Esophagus squamous epithelium (tissue), 5 donors: ENCODE data around the gene TFF3. TPM values are rescaled to one million over a fixed set of nuclear protein-coding genes. Genes with fewer than 3 reads are reported as not detected.

ENCODE experiments used
- DNase-seq: peaks from one replicate; lab custom pipeline; 2025; lab: John Stamatoyannopoulos, UW
- H3K27ac ChIP-seq, 4 donors: fragments of 200-600 bp; sonication (generic); one replicate each; pipeline ENCODE4 v1.5.1; 2016 to 2019; ENCODE audit warnings: mild to moderate bottlenecking in 1 of 4
- H3K27me3 ChIP-seq, 4 donors: fragments of 200-600 bp; sonication (generic); 1 replicate in 3 of 4; 2 replicates in 1 of 4; pipeline versions ENCODE4 v1.5.1 to v1.6.0; 2017 to 2021; ENCODE audit warnings: antibody characterized with exemption in 1 of 4
- H3K36me3 ChIP-seq, 3 donors: fragments of 200-600 bp; sonication (generic); one replicate each; pipeline ENCODE4 v1.5.1; 2016 to 2019
- H3K4me1 ChIP-seq, 3 donors: fragments of 200-600 bp; sonication (generic); one replicate each; pipeline ENCODE4 v1.5.1; 2017 to 2019
- H3K4me3 ChIP-seq, 4 donors: fragments of 200-600 bp; sonication (generic); 1 replicate in 3 of 4; 2 replicates in 1 of 4; pipeline ENCODE4 v1.5.1; 2016 to 2019; ENCODE audit warnings: mild to moderate bottlenecking in 2 of 4, moderate library complexity in 1 of 4
- H3K9me3 ChIP-seq, 3 donors: fragments of 200-600 bp; sonication (generic); one replicate each; pipeline ENCODE4 v1.5.1; 2016 to 2019
- CTCF ChIP-seq, 6 experiments: fragments of 450-650 bp in 4 of 6; fragments of 200-600 bp in 2 of 6; sonication (generic) in 2 of 6; IDR thresholded peaks; one replicate each; pipeline ENCODE4 v1.5.1; 2016 to 2019; ENCODE audit warnings: antibody characterized with exemption in 6 of 6, mild to moderate bottlenecking in 4 of 6, moderate library complexity in 4 of 6
- POLR2A ChIP-seq, 4 donors: fragments of 450-650 bp; IDR thresholded peaks; one replicate each; pipeline ENCODE4 v1.6.1; 2017; ENCODE audit warnings: antibody characterized with exemption in 4 of 4, mild to moderate bottlenecking in 4 of 4, moderate library complexity in 3 of 4
- WGBS, 2 donors: methylation state at CpG; one replicate each; pipeline ENCODE4 v1.1.5; 2018; 5-methylcytosine and 5-hydroxymethylcytosine counted together
- intact Hi-C: fragments of 100-400 bp; cut with DNase I; formaldehyde crosslinking; loops from one replicate; pipeline ENCODE4 v1.15.0; 2022
- total RNA-seq, 4 donors: library from RNA; depleted of rRNA; stranded (reverse); fragments of >200 nt; gene quantifications; one replicate each; pipeline ENCODE4 v1.1.0, GENCODE V29; 2016
- donor health status: DM: yes; HTN: yes; CAD: no.

The TFF3 gene
- total RNA-seq, 4 donors from 2014 or later, result 1.4 to 15.1 (median 7.2) TPM; not detected in 1

- no peak for DNase-seq
- no peaks in the 10 kb centered on the region for H3K9me3 ChIP-seq
- WGBS, 2 donors, result 67 to 77% methylated on average over 6 to 7 of the region's 7 CpGs
- H3K36me3 ChIP-seq, result peaks cover 0 to 1% (median 0%) of the 10 kb centered on the region in 3 donors
- intact Hi-C loops, result no loop called here
- no peak for TF ChIP-seq CTCF (IDR thresholded peaks at IDR 0.05)
- TF ChIP-seq POLR2A (IDR thresholded peaks at IDR 0.05), result no peak
- peaks cover 0 to 15% (median 0%) of the 10 kb centered on the region in 4 donors for H3K27me3 ChIP-seq
- H3K27ac ChIP-seq, result no peak overlapping the region
- H3K4me1 ChIP-seq, result peaks cover 5 to 24% (median 11%) of the 10 kb centered on the region in 3 donors
- no peak overlapping the region for H3K4me3 ChIP-seq
Measured at GRCh38 chr21:42266971-42267556, 48.1 kb downstream of the TFF3 start.

GRCh38 chr21:42265231-42265812 is 49.9 kb downstream of the TFF3 start:
- DNase-seq, result no peak
- TF ChIP-seq CTCF (IDR thresholded peaks at IDR 0.05) (no peak), POLR2A (IDR thresholded peaks at IDR 0.05) (no peak)
- intact Hi-C loops, result no loop called here
- Histone ChIP-seq H3K9me3 (no peaks in the 10 kb centered on the region), H3K27me3 (peaks cover 0 to 25% (median 0%) of the 10 kb centered on the region in 4 donors), H3K27ac (no peak overlapping the region), H3K36me3 (no peaks in the 10 kb centered on the region), H3K4me3 (no peak overlapping the region), H3K4me1 (peaks cover 5 to 42% (median 14%) of the 10 kb centered on the region in 3 donors)
- 70 to 86% methylated on average over 5 to 6 of the region's 12 CpGs for WGBS, 2 donors

GRCh38 chr21:42264245-42265195 is 50.7 kb downstream of the TFF3 start:
- TF ChIP-seq POLR2A (IDR thresholded peaks at IDR 0.05), result no peak
- TF ChIP-seq CTCF (IDR thresholded peaks at IDR 0.05), result no peak
- WGBS, 2 donors, result 78 to 93% methylated on average over 7 to 10 of the region's 13 CpGs
- Histone ChIP-seq H3K27ac (peak overlapping the region in 2 of 4 donors; percentile 67 to 78), H3K4me3 (no peak overlapping the region), H3K36me3 (no peaks in the 10 kb centered on the region), H3K27me3 (peaks cover 0 to 33% (median 0%) of the 10 kb centered on the region in 4 donors), H3K4me1 (peaks cover 5 to 47% (median 14%) of the 10 kb centered on the region in 3 donors), H3K9me3 (no peaks in the 10 kb centered on the region)
- intact Hi-C loops, result no loop called here
- no peak for DNase-seq

- no peak for DNase-seq
- Histone ChIP-seq H3K36me3 (no peaks in the 10 kb centered on the region), H3K27me3 (peaks cover 0 to 42% (median 0%) of the 10 kb centered on the region in 4 donors), H3K4me3 (no peak overlapping the region), H3K4me1 (peaks cover 5 to 56% (median 21%) of the 10 kb centered on the region in 3 donors), H3K9me3 (no peaks in the 10 kb centered on the region), H3K27ac (peak overlapping the region; percentile 31 to 78 (median 64))
- WGBS, 2 donors, result 34 to 45% methylated on average over 9 to 11 of the region's 18 CpGs
- TF ChIP-seq CTCF (IDR thresholded peaks at IDR 0.05), result no peak
- TF ChIP-seq POLR2A (IDR thresholded peaks at IDR 0.05), result no peak
- intact Hi-C loops, result no loop called here
Measured at GRCh38 chr21:42263591-42264131, 51.5 kb downstream of the TFF3 start.
